ENCODE results near the gene FAM186B. TPM values are rescaled to one million over a fixed set of nuclear protein-coding genes. Genes with fewer than 3 reads are reported as not detected.
A peak's percentile ranks its signal among the peaks of the same experiment; 100 is the strongest.

FAM186B gene
- total RNA-seq, 4 donors from 2014 or later: 0.42 to 0.98 (median 0.44) TPM; not detected in 1

DNA sequence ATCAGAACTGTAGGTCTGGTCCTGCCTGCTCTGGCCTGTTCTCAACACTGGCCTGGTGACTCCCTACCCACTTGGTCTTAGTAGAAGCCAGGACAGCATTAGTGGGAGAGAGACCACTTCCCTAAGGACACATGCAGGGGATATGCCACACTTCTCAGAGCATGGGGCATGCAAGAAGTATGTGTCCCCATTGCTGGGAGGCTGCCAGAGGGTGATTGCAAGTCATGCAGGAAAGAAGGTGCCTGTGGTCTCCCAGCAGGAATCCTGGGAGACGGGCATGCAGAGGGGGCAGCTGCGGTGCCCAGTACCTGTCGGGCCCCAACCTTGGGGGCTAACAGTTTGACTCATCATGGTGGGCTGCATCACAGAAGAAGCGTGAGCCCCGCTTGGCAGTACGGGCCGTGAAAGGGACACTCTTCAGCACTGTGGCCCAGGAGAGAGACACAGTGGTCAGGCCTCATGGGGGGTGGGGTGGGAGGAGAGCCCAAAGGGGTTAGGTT lies 40.9 kb upstream of the FAM186B start:
- TF ChIP-seq POLR2A (IDR thresholded peaks at IDR 0.05) (no peak), EP300 (IDR thresholded peaks at IDR 0.05) (no peak)
- TF ChIP-seq, protein P1, sequence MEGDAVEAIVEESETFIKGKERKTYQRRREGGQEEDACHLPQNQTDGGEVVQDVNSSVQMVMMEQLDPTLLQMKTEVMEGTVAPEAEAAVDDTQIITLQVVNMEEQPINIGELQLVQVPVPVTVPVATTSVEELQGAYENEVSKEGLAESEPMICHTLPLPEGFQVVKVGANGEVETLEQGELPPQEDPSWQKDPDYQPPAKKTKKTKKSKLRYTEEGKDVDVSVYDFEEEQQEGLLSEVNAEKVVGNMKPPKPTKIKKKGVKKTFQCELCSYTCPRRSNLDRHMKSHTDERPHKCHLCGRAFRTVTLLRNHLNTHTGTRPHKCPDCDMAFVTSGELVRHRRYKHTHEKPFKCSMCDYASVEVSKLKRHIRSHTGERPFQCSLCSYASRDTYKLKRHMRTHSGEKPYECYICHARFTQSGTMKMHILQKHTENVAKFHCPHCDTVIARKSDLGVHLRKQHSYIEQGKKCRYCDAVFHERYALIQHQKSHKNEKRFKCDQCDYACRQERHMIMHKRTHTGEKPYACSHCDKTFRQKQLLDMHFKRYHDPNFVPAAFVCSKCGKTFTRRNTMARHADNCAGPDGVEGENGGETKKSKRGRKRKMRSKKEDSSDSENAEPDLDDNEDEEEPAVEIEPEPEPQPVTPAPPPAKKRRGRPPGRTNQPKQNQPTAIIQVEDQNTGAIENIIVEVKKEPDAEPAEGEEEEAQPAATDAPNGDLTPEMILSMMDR (IDR thresholded peaks at IDR 0.05): no peak
- WGBS, 2 donors: 96 to 100% methylated on average over 1 to 7 of the region's 7 CpGs

GRCh38 chr12:49645146-49646039 lies 40.0 kb upstream of the FAM186B start:
- WGBS, 2 donors: 80 to 84% methylated on average over 4 to 6 of the region's 6 CpGs
- Histone ChIP-seq H3K27me3 (no peaks in the 10 kb centered on the region), H3K36me3 (peaks cover 0 to 91% (median under 1%) of the 10 kb centered on the region in 3 donors), H3K27ac (peak overlapping the region; percentile 27 to 81 (median 64)), H3K9me3 (no peaks in the 10 kb centered on the region), H3K4me1 (peaks cover 0 to 46% (median 15%) of the 10 kb centered on the region in 4 donors), H3K4me3 (no peak overlapping the region)
- DNase-seq (ENCODE audit: low spot score in 2 of 2): no peak
- no peak for TF ChIP-seq EP300 (IDR thresholded peaks at IDR 0.05)
- TF ChIP-seq, protein P1 (IDR thresholded peaks at IDR 0.05): no peak
- no peak for TF ChIP-seq POLR2A (IDR thresholded peaks at IDR 0.05)

More for the DNA sequence above, 40.9 kb upstream of the FAM186B start:
- H3K36me3 ChIP-seq: peaks cover 0 to 95% (median 5%) of the 10 kb centered on the region in 3 donors
- H3K9me3 ChIP-seq: no peaks in the 10 kb centered on the region
- no peak overlapping the region for H3K4me3 ChIP-seq
- H3K27ac ChIP-seq: peak overlapping the region in 3 of 4 donors; percentile 27 to 81 (median 76)
- H3K4me1 ChIP-seq: peaks cover 0 to 46% (median 15%) of the 10 kb centered on the region in 4 donors
- H3K27me3 ChIP-seq: no peaks in the 10 kb centered on the region
- DNase-seq (ENCODE audit: low spot score in 2 of 2): no peak

DNA sequence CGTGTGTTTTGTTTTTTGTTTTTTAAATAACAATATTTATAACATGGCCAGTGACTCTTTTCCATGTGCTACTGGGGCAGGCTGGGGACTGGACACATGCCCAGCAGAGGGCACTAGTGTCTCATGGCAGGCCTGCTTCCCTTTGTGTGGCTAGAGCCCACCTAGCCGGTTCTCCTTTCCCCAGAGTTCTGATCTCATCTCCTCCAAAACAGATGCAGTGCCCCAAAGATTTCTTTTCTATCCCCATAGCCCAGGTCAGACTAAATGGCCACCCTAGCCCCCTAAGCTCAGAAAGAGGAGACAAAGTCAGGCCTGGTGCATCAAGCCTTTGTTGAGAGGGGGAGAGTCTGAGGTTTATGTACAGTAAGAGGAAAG lies 39.2 kb upstream of the FAM186B start:
- TF ChIP-seq EP300 (IDR thresholded peaks at IDR 0.05): peak in 1 of 2 donors; percentile 68
- TF ChIP-seq, protein P1 (IDR thresholded peaks at IDR 0.05): peak; percentile 89 to 98 (median 94)
- TF ChIP-seq POLR2A (IDR thresholded peaks at IDR 0.05): no peak
- no peak overlapping the region for H3K4me3 ChIP-seq
- peaks cover 0 to 84% (median 0%) of the 10 kb centered on the region in 3 donors for H3K36me3 ChIP-seq
- H3K27me3 ChIP-seq: no peaks in the 10 kb centered on the region
- peaks cover 0 to 45% (median 15%) of the 10 kb centered on the region in 4 donors for H3K4me1 ChIP-seq
- 0 to 3% methylated on average over 2 of the region's 2 CpGs for WGBS, 2 donors
- no peaks in the 10 kb centered on the region for H3K9me3 ChIP-seq
- H3K27ac ChIP-seq: peak overlapping the region; percentile 26 to 81 (median 64)
- DNase-seq (ENCODE audit: low spot score in 2 of 2): peak; percentile 76 to 88

GRCh38 chr12:49643961-49644619 lies 38.7 kb upstream of the FAM186B start:
- no peak for DNase-seq (ENCODE audit: low spot score in 2 of 2)
- Histone ChIP-seq H3K4me3 (no peak overlapping the region), H3K27me3 (no peaks in the 10 kb centered on the region), H3K4me1 (peaks cover 0 to 40% (median 15%) of the 10 kb centered on the region in 4 donors), H3K9me3 (no peaks in the 10 kb centered on the region), H3K27ac (peak overlapping the region; percentile 26 to 81 (median 53)), H3K36me3 (peaks cover 0 to 78% (median 0%) of the 10 kb centered on the region in 3 donors)
- 71 to 75% methylated on average over 10 of the region's 10 CpGs for WGBS, 2 donors
- TF ChIP-seq, protein P1 (IDR thresholded peaks at IDR 0.05): no peak
